ENCODE data around the gene CRB3. TPM values are rescaled to one million over a fixed set of nuclear protein-coding genes. Genes with fewer than 3 reads are reported as not detected.

The CRB3 gene
- total and polyA plus RNA-seq, 2 of the 13 experiments (the other 11 are each of a cell fraction or from before 2014, with no cell fraction given), result 10.6 to 25.6 TPM

DNA sequence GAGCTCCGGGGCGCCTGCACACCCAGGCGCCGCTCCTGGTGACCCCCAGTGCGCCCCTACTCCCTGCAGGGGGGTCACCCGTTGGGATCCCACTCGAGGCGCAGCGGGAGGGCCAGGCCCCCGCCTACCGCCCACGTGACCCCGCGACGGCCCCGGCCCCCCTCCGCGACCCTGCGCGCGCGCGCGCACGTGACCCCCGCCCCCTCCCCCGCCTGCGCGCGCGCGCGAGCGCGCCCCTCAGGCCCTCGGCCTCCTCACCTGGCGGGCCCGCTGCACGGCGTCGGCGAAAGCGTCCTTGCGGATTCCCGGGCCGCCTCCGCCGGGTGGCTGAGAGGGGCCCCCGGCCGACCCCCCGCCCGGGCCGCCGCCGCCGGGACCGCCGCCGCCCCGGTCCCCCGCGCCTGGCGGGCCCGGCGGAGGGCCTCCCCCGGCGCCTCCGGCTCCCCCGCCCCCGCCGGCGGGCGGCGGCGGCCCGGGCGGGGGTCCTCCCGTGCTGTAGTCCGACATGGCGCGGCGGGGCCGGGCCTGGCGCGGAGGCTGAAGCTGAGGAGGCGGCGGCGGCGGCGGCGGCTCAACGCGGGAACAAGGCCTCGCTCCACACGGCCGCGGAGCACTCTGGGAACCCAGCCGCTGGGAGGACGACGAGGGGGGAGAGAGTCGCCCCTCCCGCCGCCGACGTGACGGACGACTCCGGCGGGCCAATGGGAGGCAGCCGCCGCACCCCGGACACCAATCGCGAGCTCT, 39.7 kb upstream of the CRB3 start, which contains the start of gene KHSRP (continued):
- TF ChIP-seq, protein P1, sequence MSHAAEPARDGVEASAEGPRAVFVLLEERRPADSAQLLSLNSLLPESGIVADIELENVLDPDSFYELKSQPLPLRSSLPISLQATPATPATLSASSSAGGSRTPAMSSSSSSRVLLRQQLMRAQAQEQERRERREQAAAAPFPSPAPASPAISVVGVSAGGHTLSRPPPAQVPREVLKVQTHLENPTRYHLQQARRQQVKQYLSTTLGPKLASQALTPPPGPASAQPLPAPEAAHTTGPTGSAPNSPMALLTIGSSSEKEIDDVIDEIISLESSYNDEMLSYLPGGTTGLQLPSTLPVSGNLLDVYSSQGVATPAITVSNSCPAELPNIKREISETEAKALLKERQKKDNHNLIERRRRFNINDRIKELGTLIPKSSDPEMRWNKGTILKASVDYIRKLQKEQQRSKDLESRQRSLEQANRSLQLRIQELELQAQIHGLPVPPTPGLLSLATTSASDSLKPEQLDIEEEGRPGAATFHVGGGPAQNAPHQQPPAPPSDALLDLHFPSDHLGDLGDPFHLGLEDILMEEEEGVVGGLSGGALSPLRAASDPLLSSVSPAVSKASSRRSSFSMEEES (CRISPR knock-in tag; IDR thresholded peaks at IDR 0.05), result no peak
- TF ChIP-seq, protein P2, sequence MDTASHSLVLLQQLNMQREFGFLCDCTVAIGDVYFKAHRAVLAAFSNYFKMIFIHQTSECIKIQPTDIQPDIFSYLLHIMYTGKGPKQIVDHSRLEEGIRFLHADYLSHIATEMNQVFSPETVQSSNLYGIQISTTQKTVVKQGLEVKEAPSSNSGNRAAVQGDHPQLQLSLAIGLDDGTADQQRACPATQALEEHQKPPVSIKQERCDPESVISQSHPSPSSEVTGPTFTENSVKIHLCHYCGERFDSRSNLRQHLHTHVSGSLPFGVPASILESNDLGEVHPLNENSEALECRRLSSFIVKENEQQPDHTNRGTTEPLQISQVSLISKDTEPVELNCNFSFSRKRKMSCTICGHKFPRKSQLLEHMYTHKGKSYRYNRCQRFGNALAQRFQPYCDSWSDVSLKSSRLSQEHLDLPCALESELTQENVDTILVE (CRISPR knock-in tag; IDR thresholded peaks at IDR 0.05), result 0 out of 2 replicates have a peak, but pooled peaks have one; percentile 8
- peak; percentile 44; the same call in 1 of the 2 replicates for TF ChIP-seq YEATS4 (CRISPR knock-in tag; IDR thresholded peaks at IDR 0.05; ENCODE audit: borderline replicate concordance)
- peak; percentile 68; the same call in 1 of the 2 replicates for TF ChIP-seq MAX (IDR thresholded peaks at IDR 0.05)
- 0 out of 2 replicates have a peak, but pooled peaks have one; percentile 70 for TF ChIP-seq GMEB1 (CRISPR knock-in tag; IDR thresholded peaks at IDR 0.05; ENCODE audit: borderline replicate concordance)
- peak; percentile 50; the same call in 1 of the 2 replicates for TF ChIP-seq ARID4A (CRISPR knock-in tag; IDR thresholded peaks at IDR 0.05; ENCODE audit: borderline replicate concordance)
- peak; percentile 2 for TF ChIP-seq HOXA3 (CRISPR knock-in tag; IDR thresholded peaks at IDR 0.05)
- TF ChIP-seq CENPT (CRISPR knock-in tag; IDR thresholded peaks at IDR 0.05; ENCODE audit: low read depth), result no peak
- no peak for TF ChIP-seq ZNF510 (CRISPR knock-in tag; IDR thresholded peaks at IDR 0.05; ENCODE audit: low read depth)
- TF ChIP-seq PITX1 (CRISPR knock-in tag; IDR thresholded peaks at IDR 0.05), result 0 out of 2 replicates have a peak, but pooled peaks have one; percentile 2
- no peak for TF ChIP-seq FUBP1 (CRISPR knock-in tag; IDR thresholded peaks at IDR 0.05; ENCODE audit: borderline replicate concordance)
- TF ChIP-seq SETDB1 (CRISPR knock-in tag; IDR thresholded peaks at IDR 0.05; ENCODE audit: borderline replicate concordance), result no peak

Measured in HepG2 (cell line).